Right renal pelvis (tissue), 4 donors: ENCODE measurements around the gene UPF1. TPM values are rescaled to one million over a fixed set of nuclear protein-coding genes. Genes with fewer than 3 reads are reported as not detected.

Source experiments
- DNase-seq, 4 donors: peaks; one replicate each; pipeline ENCODE4 v3.0.0-alpha.2; 2013; ENCODE audit warnings: low read depth in 4 of 4, low spot score in 3 of 4, missing footprints in 1 of 4
- polyA plus RNA-seq, 4 donors: library from polyadenylated mRNA; unstranded; fragments of 120-200 nt; gene quantifications; one replicate each; pipeline ENCODE4 v1.2.1, GENCODE V29; 2013; ENCODE audit not compliant: insufficient read length in 4 of 4

Gene UPF1
- polyA plus RNA-seq, 4 donors: 50.6 to 70.8 (median 52.5) TPM

- DNase-seq: no peak
These were observed 22.1 kb downstream of the UPF1 start for GRCh38 chr19:18853755-18854427.

- no peak for DNase-seq
These were observed 23.2 kb downstream of the UPF1 start for GRCh38 chr19:18854982-18855381.

- DNase-seq: no peak
These were observed 24.1 kb downstream of the UPF1 start for GRCh38 chr19:18855647-18856384.

DNA sequence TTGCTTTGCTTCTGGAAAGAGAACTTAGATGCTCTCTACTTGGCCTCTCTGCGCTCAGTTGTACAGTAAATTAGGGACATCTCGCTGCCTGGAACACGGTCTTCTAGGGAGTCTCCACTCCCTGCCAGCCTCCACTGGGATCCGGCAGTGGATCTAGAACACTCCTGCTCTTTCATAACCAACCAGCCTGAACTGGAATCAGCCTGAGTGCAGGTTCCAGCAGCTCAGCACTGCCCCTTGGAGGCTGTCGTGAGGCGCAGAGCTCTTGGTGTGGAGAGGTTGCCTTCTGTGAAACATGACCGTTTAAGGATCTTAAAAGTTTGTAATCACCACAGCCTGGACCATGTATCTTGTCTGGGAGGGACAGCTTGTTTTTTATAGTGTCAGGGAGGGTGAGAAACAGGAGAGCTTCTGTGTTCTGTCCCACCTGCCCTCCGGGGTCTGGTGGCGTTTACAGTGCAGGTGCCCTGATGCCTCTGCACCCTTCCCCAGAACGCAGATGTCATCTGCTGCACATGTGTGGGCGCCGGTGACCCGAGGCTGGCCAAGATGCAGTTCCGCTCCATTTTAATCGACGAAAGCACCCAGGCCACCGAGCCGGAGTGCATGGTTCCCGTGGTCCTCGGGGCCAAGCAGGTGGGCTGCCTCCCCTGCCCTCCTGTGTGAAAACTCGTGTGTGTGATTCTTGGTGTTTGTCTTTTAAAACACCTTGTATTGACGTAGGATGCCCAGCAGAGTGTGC, 24.8 kb downstream of the UPF1 start:
- DNase-seq: no peak

- no peak for DNase-seq
These were observed 25.5 kb downstream of the UPF1 start for GRCh38 chr19:18857223-18857622.

- DNase-seq: no peak
These were observed 27.3 kb downstream of the UPF1 start for GRCh38 chr19:18858906-18859646.

GRCh38 chr19:18859676-18860301, 28.0 kb downstream of the UPF1 start:
- no peak for DNase-seq

DNA sequence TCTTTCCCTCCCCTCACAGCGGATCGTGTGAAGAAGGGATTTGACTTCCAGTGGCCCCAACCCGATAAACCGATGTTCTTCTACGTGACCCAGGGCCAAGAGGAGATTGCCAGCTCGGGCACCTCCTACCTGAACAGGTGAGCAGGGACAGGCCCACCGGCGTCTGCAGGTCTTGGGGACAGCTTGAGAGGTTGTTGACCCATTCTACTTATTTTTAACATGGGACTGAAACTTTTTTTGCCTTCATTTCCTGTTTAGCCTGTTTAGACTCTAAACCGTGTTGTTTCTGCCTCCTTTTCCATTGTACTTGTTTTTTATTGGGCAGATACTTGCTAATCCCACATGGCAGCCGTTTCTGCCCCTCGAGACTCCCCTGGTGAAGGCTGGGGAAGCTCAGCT, 28.5 kb downstream of the UPF1 start:
- no peak for DNase-seq

DNA sequence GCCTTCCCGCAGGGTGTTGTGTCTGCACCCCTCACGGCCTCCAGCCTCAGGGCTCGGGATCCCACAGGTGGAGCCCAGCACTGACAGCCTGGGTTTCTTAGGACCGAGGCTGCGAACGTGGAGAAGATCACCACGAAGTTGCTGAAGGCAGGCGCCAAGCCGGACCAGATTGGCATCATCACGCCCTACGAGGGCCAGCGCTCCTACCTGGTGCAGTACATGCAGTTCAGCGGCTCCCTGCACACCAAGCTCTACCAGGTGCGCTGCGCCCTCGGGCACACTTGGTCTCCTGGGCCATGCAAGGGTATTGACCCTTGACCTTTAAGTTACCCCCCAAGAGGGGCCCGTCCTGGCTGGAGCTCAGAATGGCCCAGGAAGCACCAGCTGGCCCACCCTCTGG, 29.0 kb downstream of the UPF1 start:
- no peak for DNase-seq

DNA sequence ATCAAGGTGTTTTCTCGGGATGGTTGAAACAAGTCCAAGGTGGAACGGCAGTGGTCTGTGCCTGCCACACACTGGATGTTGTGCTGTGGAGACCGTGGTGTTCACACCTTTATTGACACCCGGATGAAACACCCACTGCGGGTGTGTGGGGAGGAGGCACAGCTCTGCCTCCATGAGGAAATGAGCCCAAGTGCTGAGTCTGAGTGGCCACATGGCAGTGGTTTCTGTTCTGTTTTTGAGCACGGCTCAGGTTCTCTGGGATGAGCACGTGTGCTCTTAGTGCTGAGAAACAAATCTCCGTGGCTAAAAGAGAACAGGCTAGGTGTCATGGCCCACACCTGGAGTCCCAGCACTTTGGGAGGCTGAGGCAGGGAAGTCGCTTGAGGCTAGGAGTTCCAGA, 29.5 kb downstream of the UPF1 start:
- no peak for DNase-seq

GRCh38 chr19:18861917-18862316, 30.2 kb downstream of the UPF1 start:
- DNase-seq: no peak

GRCh38 chr19:18862976-18863842, 31.4 kb downstream of the UPF1 start:
- no peak for DNase-seq

DNA sequence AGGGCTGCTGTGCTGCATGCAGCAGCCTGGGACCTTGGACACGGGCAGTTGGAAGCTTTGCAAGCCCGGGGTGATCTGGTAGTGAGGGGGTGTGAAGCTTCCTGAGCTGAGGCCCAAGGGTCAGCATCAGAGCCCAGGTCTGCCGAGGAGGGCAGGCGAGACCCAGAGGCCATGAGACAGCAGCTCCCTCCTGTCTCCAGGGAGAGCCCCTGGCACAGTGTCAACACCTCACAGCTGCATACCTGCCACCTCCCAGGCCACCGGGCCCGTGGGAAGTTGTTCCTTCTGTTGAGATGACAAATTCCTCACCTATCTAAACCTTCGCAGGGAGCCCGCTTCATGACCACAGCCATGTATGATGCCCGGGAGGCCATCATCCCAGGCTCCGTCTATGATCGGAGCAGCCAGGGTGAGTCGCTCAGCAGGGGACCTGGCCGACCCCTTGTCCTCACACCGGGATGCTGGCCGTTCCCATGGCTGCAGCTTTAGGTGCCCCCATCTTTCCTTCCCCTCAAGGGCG, 32.1 kb downstream of the UPF1 start:
- no peak for DNase-seq

DNA sequence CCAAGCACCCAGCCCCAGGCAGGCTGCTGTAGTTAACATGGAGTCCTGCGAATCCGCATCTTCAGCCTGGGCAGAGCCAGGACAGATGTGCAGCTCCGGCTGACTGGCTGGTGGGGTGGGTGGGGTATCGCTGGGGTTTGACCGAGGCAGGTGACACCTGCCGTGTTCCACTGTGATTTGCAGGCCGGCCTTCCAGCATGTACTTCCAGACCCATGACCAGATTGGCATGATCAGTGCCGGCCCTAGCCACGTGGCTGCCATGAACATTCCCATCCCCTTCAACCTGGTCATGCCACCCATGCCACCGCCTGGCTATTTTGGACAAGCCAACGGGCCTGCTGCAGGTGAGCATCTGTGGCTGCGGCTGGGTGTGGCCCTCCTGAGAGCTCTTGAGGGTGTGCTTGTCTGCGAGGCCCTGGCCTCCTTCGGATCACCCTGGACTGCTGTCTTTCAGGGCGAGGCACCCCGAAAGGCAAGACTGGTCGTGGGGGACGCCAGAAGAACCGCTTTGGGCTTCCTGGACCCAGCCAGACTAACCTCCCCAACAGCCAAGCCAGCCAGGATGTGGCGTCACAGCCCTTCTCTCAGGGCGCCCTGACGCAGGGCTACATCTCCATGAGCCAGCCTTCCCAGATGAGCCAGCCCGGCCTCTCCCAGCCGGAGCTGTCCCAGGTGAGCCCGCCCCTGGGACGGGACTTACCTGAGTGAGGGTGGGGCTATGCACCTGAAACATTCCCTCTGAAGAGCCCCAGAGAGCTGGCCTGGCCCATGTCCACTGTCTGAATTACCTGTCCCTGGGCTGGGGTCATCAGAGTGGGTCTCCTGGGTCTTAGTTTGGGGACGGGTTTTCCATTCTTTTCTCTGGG, 33.6 kb downstream of the UPF1 start:
- DNase-seq: no peak

DNA sequence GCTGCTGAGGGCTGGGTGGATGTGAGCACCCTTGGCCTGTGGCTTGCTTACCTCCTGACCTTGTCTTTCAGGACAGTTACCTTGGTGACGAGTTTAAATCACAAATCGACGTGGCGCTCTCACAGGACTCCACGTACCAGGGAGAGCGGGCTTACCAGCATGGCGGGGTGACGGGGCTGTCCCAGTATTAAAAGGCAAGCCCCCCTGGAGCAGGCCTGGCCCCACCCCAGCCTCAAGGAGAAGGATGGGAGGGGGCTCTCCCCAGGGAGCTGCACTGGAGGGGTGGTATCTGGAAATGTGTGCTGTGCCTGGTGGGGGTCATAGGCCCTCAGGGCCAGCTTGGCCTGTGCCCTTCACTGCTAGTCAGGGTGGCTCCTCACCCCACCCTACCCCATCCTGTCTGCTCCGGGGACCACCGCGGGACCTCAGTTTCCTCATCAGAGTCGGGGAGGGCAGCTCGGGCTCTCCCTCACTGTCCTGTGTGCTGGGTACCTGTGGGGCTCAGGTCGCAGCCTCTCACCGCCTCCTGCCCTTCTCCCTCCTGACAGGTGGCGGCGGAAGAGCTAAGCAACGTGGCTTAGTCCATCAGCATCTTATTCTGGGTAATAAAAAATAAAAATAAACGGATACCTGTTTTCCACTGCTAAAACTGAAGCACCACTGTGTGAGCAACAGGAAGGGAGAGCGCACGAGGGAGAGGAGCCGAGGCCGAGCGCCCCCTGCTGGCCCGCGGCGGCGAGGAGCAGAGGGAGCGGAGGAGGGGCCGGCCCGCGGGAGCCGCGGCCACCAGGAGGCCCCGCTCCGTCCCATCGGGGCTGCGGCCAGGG, 34.4 kb downstream of the UPF1 start:
- DNase-seq: no peak

DNA sequence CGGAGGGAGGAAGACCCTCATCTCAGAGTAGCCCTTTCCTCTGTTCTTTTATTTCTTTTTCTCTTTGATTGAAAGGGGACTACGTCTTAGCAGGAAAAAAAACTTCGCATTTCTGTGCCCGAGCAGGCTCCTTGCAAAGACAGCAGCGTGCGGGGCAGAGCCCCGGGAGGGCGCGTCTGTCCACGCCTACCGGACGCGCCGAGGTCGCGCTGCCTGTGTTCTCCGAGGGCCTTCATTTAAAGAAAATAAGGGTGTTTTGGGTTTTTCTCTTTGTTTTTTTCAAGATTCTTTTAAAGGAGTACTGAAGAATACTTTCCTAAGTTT, 35.0 kb downstream of the UPF1 start:
- DNase-seq: no peak

GRCh38 chr19:18867199-18867598, 35.4 kb downstream of the UPF1 start:
- no peak for DNase-seq

DNA sequence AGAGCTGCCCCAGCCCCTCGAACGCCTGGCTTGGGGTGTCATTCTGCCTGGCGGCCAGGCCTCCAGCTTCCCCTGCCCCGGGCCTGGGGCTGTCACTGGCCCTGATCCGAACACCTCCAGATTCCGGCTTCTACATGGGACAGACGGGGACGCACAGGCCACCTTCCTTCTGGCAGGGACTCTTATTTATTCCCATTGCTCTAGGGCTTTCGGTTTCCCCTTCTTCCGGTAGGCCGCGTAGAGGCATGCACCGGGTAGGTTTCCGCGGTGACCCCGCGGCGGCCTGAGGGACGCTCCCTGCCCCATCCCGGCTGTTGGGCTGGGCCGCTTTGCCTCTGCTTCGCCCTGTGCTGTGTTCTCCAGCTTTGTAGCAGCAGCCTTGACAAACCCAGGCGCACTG, 36.0 kb downstream of the UPF1 start:
- DNase-seq: no peak
